Measurements from ENCODE around the gene USP19.

Gene USP19, protein sequence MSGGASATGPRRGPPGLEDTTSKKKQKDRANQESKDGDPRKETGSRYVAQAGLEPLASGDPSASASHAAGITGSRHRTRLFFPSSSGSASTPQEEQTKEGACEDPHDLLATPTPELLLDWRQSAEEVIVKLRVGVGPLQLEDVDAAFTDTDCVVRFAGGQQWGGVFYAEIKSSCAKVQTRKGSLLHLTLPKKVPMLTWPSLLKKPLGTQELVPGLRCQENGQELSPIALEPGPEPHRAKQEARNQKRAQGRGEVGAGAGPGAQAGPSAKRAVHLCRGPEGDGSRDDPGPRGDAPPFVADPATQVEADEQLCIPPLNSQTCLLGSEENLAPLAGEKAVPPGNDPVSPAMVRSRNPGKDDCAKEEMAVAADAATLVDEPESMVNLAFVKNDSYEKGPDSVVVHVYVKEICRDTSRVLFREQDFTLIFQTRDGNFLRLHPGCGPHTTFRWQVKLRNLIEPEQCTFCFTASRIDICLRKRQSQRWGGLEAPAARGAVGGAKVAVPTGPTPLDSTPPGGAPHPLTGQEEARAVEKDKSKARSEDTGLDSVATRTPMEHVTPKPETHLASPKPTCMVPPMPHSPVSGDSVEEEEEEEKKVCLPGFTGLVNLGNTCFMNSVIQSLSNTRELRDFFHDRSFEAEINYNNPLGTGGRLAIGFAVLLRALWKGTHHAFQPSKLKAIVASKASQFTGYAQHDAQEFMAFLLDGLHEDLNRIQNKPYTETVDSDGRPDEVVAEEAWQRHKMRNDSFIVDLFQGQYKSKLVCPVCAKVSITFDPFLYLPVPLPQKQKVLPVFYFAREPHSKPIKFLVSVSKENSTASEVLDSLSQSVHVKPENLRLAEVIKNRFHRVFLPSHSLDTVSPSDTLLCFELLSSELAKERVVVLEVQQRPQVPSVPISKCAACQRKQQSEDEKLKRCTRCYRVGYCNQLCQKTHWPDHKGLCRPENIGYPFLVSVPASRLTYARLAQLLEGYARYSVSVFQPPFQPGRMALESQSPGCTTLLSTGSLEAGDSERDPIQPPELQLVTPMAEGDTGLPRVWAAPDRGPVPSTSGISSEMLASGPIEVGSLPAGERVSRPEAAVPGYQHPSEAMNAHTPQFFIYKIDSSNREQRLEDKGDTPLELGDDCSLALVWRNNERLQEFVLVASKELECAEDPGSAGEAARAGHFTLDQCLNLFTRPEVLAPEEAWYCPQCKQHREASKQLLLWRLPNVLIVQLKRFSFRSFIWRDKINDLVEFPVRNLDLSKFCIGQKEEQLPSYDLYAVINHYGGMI (N-terminal part only)

DNA sequence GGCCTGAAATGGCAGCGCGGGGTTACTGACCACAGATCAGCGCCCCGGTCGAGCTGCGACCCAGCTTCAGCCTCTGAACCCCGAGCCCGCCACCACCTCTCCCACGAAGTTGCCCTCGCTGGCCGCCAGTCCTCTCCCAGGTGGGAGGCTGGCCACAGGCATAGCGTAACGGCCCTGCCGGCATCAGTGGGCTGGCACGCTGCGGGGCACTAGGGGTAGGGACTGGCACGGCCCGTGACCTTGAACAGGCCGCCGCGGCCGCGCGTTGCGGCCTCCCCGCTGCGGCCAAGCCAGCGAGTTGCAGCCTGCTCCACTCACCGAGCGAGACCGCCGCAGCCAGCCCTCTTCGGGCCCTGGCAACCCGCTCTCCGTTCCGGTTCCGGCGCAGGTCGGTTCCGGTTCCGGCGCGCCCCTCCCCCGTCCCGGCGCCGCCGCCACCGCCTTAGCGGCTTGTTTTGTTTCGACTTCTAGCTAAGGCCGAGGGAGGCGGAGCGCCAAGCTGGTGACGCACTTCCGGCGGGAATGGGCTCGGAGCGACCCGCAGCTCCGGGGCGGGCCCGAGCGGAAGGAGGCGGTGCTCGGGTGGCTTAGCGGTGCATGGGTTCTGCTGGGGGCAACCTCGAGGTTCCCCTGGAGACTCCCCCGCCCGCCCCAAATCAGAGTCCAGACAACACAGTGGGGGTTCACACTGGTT is at the start of gene USP19:
Gene USP19 (minus strand): TSS at position 386 of the 694 bp plus-strand sequence. CDS start 1,678 bp downstream, outside the sequence.
- DNase-seq (ENCODE audit: low spot score), result peak; percentile 93

DNA sequence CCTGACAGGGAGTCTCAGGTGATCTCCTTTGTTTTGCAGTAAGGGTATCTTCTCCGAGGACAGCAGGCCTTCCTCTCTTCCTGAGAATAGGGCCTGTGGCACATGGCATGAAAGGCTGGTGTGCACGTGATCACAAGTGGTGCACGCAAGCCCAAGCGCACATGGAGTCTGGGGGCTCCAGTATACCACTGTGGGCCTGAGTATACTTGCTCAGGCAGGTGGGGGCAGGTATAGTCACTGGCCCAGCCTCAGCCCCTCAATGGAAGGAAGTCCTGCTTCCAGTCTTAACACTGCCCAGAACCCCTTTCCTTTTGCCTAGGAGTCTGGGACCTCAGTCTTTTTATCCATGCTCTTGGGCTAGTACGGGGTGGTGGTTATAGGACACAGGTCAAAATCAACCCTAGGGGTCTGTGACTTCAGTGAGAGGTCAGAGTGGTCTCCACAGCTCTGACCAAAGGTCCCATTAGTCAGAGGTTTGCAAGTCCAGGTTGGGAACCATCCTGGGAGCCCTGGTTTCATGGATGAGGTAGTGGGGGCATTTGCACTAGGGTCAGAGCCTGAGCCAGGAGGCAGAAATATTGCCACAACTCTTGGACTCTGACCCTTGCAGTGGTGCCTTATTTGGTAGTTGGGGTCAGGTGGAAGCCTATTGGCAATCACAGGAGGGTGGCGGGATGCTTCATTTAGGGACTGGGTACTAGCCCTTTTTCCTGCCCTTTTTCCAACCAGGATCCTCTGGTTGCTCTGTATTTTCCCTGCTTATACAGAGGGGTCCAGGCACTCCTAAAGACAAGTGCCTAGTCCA is 46.3 kb upstream of the USP19 start:
- DNase-seq (ENCODE audit: low spot score), result no peak

DNA sequence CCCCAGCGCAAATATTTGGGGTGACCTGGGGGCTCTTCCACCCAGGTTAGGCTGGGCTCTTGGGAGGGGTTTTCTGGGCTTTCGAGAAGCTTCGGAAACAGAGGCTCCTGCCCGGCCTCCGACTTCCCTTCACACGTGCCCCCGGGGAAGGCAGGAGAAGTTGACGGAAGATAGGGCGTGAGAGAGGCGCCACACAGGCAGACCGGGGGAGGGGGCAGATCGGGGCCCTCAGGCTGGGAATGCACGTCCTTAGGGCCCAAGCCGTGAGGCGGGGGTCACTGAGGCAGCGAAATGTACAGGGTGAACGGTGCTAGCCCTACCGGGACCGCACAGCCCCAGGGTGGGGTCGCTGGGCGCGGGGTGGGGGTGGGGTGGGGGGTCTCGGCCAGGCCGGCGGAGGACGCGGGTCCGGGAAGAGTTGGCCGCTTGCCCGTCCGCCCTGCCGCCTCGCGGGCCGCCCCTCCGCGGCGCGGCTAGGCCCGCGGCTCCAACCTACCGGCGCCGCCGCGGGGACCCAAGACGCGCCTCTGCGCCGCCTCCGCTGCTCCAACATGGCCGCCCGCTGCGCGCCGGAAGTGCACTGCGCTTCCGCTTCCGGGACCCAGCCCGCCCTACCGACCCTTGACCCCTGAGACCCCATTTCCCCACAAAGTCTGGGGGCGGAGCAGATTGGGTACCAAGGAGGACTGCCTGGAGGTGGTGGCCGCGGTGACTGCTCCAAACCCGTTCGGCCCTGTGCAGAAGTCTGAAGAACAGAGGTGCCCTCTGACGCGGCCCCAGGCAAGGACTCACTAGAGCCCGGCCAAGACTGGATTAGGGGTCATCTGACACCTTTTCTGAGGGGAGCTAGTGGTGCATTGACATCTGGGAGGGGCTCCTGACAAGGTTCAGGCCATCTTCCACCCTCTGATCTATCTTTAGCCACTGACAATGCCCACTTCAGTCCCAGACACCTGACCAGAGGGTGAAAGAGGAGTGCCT is 45.4 kb upstream of the USP19 start, which contains the start of gene CCDC71:
Gene CCDC71 (minus strand): TSS at position 561 of the 981 bp plus-strand sequence. CDS start 2,123 bp downstream, outside the sequence.
- peak; percentile 76 for DNase-seq (ENCODE audit: low spot score)

DNA sequence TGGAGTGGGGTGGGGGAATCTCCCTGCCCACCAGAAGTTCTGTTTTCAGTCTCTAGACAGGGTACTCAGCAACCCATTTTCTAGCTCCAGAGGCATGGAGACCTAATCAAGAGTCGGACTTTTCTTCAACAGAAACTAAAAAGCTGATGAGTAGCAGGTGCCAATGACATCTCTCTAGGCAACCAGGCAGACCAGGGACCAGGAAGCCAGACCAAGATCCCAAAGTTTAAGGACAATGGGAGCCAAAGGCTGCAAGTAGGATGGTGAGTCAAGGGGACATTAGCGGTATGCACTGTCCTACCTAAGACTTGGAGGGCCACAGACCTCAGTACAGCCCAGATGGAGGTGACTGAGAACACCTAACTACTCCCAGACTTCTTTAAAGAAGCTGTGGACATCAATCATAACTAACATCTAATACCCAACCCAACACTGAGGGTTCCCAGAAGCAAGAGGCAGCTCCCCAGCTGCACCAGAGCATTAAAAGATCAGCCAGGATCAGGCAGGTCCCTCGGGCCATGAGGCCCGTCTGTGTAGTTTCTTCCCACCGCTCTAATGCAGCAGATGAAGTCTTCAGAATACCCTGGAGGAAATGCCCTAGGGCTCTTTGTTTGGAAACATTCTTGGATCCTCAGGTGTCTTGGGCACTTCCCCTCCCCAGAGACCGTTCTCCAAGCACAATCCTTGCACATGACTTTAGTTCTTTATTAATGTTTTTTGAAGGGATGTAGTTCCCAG is 44.5 kb upstream of the USP19 start:
- no peak for DNase-seq (ENCODE audit: low spot score)

DNA sequence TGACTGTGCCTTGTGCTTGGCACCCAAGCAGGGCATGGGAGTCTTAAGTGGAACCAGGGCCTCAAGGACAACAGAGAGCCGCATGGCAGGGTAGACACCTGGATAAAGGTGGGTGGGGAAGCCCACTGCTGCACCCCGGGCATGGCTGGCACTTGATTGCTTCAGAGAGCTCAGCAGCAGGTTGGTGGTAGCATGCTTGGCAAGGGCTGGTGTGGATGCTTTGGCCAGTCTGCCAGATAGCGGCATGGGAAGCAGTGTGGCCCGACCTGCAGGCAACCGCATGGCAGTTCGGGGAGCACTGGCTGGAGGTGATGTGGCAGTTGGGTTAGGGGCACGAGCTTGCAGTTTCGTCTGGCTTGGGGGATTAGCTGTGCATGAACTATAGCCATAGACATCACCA is 43.0 kb upstream of the USP19 start:
- DNase-seq (ENCODE audit: low spot score), result no peak

DNA sequence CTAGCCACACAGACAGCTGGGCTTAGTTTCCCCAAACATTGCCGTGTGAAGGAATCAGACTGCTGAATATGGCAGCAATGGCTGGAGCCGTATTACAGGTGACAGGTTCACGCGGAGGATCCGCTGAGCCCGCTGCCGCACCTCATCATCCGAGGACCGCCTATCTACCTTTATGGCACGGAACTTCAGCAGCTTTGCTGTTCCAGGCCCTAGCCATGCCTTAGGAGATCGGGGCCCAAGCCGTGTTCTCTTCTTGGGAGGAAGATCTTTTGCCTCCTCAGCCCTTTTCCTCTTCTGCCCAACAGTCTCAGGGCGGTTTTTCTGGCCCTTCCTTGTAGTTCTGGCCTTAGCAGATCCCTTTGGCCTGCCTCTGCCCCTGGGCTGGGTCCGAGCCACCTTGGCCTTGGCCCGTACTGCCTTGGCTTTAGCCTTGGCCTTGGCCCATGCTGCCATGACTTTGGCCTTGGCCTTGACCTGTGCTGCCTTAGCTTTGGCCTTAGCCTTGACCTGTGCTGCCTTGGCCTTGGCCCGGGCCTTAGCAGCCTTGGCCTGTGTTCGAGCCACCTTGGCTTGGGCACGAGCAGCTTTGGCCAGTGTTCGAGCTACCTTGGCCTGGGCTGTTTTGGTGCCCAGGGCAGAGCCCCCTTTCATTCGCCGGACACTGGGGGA is 42.3 kb upstream of the USP19 start:
- DNase-seq (ENCODE audit: low spot score), result no peak

DNA sequence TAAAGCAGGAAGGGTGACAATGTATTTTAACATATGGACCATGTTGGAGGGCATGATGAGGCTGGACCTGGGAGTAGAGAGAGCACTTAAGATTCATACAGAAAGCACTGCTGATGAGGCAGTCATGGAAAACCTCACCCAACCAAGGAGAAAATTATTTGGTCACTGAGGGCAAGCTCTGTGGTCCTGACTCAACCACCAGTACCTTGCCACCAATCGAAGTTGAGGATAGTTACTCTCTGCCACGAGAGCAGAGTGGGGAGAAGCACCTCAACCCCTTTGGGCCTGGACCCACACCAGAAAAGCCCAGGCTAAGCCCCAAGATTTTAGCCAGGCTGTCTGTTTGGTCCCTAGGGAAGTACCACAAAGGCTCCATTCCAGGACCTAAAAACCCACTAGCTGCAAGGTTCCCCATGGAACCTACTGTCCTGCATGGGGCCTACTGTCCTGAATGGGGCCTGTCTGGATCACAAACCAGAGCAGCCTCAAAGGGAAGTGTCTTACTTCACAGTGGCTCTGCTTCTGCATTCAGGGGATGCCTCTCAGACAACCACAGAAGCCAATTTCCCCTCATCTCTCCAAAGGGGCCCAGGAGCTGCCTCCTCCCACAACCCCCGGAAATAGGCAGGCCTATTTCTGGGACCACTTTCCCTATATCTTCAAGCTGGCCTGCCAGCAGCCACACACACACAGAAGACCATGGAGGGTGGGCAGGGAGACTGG is 41.3 kb upstream of the USP19 start:
- DNase-seq (ENCODE audit: low spot score), result no peak

DNA sequence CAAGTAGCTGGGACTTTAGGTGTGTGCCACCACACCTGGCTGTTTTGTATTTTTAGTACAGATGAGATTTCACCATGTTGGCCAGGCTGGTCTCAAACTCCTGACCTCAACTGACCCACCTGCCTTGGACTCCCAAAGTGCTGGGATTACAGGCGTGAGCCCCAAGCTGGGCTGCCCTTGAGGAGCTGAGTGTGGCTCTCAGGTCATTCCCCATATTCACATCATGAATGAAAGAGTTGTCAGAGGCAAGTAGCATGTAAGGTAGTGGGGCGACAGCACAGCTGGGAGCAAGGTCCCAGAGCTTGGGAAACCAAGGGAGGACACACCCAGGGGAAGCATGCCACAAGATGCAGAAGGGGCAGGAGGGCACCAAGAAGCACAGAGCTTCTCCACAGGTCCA is 40.6 kb upstream of the USP19 start:
- no peak for DNase-seq (ENCODE audit: low spot score)

DNA sequence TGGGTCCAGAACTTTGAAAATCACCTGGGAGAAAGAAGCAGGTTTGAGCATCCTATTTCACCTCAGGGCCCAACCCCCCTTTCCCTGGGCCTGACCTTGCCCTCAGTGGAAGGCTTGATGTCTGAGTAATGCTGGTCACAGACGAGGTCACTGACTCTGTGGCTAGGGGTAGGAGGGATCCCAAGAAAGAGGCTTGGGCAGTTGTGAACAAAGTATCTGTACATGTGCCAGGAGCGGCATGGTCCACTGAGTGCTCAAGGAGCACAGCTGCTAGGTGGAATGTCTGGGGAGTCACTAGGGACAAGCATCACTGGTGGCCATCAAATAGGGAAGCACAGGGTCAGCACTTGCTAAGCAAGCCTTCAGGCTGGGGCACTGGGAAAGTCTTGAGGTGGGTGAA is 38.2 kb upstream of the USP19 start:
- no peak for DNase-seq (ENCODE audit: low spot score)

DNA sequence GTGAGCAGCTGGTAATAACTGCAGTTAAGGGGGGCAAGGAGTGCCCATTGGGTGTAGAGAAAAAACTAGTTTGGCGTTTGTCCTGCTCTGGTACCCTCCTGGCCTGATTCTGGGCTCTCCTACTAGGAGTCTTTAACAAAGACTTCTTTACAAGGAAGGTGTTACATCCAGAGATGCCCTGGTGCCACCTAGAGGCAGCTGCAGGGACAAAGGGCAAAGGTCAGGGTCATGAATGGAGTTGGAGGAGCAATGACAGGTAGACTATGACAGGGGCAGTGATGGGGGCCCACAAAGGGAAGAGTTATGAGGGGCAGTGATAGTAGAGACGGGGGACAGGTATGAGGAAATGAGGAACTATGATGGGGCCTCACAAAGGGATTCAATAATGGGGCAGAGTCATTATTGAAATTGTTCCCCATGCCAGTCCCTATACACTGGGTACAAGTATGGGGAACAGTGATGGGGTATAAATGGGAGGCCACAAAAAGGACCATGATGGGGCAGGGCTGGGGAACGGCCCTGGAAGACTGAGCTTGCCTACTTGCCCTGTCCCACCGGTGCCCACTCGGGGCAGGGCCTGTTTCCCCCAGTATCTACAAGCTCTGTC is 37.6 kb upstream of the USP19 start:
- DNase-seq (ENCODE audit: low spot score), result peak; percentile 67

DNA sequence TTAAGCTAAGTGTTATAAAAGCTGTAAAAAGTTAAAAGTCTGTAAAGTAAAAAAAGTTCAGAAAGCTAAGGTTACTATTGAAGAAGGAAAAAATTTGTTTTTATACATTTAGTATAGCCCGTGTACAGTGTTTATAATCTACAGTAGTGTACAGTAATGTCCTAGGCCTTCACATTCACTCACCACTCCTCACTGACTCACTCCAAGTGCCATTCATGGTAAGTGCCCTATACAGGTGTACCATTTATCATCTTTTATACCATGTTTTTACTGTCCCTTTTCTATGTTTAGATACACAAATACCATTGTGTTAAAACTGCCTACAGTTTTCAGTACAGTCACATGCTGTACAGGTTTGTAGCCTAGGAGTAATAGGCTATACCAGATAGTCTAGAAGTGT is 36.7 kb upstream of the USP19 start:
- DNase-seq (ENCODE audit: low spot score), result no peak

DNA sequence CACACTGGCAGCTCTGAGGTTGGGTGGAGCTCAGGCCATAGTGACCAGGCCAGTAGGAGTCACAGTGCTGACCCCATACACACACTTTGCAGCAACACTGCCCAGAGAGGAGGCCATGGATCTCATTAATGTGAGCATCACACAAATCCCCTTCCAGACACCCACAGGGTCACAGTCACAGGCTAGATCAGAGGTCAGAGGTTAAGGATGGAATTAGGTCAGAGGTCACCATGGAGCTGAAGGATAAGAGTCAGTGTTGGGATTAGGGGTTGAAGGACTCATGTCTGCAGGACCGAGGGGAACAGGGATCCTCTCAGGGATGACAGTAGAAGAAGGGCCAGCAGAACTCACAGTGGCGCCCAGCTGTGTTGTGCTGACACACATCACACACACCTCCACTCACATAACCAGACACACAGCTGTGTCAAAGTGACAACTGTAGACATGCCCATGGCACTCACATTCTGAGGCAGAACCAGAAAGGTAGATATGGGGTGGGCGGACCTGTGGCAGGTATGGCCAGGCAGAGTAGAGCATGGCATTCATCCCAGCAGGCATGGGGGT is 32.8 kb upstream of the USP19 start:
- no peak for DNase-seq (ENCODE audit: low spot score)

DNA sequence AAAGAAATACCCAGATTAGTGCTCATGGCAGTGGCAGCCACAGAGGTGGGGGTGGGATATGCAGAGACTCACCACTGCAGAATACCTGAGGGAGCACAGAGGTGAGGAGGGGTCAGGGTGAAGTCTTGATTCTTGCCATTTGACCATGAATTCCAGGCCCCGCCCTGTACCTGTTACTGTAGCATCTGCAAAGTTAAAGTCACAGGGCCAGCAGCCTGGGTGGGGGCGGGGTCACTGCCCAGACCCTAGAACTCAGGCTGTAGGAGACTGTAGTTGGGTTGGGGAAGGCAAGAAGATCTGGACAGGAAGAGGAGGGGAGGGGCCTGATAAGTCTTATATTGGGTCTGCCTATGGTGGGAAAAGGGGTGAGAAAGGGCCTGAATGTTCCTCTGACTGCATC is 31.0 kb upstream of the USP19 start:
- DNase-seq (ENCODE audit: low spot score), result no peak

DNA sequence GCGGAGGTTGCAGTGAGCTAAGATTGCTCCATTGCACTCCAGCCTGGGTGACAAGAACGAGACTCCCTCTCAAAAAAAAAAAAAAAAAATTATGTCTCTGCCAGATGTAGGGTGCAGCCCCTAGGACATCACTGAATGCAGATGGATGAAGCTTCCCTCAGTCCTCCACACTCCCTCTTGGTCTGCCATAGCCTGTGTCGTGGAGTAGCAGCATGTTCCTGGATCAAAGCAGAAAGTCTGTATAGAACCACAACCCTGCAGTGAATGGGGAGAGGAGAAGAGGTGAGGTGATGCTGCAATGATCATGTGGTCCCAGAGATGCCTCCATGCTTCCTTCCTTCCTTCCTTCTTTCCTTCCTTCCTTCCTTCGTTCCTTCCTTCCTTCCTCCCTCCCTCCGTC is 27.5 kb upstream of the USP19 start:
- DNase-seq (ENCODE audit: low spot score), result no peak

DNA sequence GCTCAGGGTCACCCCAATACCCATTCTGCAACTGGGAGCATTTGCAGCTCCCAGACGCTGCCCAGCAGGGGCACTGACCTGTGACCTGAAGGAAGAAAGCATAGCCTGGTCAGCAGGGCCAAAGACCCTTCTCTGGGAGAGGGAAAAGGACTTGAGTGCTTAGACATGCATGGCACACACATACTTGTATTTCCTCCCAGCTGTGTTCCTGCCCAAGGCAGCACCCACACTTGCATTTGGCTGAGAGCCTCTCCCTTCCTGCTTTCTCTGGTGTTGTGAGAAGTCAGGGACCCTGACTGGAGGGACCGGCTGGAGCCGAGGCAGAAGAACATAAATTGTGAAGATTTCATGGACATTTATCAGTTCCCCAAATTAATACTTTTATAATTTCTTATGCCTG is 19.5 kb upstream of the USP19 start:
- DNase-seq (ENCODE audit: low spot score), result no peak

DNA sequence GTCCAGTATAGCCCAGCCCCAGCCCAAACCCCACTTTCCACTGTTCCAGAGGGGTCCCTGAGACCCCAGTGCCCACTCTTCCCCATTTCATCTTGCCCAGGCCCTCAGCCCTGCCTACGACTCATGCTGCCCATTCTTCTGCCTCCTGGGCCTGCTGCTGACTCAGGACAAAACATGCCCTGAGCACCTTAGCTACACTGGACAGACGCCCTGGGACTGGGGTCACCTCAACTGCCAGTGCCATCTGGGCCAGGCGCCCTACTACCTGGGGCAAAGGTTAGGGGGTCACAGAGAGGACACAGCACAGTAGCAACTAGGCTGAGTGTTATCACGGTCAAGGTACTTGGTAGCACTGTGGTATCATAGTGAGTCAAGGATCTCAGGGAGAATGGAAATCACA is 14.9 kb upstream of the USP19 start:
- DNase-seq (ENCODE audit: low spot score), result no peak

Data from CD4-positive, alpha-beta T cell treated with Interleukin-2 at 100 ng/mL for 4 hours (primary cell).